ENCODE measurements around the gene ARSB.

Gene ARSB

DNA sequence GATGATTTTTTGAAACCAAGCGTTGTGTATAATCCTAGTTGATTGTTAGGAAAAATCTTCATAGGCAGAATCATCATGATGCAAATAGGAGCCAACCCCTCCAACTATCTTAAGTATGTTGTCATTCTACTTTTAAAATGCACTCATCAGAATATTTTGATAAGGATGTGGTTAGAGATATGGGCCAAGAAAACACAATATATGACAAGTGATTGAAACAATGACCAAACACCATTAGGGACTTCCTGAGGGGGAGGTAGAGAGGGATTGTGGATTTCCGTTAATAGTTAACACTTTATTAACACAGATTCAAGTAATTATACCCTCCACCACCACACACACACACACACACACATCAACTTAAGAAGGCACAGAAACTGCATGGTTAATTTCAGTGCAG is 143.3 kb downstream of the ARSB start:
- H3K27ac ChIP-seq = no peak overlapping the region
- no peak overlapping the region for H3K4me2 ChIP-seq
- H2AFZ ChIP-seq (ENCODE audit: low read depth) = no peak overlapping the region
- no peaks in the 10 kb centered on the region for H3K36me3 ChIP-seq (ENCODE audit: insufficient read depth)
- TF ChIP-seq, protein P1, sequence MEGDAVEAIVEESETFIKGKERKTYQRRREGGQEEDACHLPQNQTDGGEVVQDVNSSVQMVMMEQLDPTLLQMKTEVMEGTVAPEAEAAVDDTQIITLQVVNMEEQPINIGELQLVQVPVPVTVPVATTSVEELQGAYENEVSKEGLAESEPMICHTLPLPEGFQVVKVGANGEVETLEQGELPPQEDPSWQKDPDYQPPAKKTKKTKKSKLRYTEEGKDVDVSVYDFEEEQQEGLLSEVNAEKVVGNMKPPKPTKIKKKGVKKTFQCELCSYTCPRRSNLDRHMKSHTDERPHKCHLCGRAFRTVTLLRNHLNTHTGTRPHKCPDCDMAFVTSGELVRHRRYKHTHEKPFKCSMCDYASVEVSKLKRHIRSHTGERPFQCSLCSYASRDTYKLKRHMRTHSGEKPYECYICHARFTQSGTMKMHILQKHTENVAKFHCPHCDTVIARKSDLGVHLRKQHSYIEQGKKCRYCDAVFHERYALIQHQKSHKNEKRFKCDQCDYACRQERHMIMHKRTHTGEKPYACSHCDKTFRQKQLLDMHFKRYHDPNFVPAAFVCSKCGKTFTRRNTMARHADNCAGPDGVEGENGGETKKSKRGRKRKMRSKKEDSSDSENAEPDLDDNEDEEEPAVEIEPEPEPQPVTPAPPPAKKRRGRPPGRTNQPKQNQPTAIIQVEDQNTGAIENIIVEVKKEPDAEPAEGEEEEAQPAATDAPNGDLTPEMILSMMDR (conservative IDR thresholded peaks at IDR 0.05; ENCODE audit: low read depth, low read length) = no peak
- H3K79me2 ChIP-seq (ENCODE audit: insufficient read depth, low read depth) = no peaks in the 10 kb centered on the region
- H3K4me3 ChIP-seq (IDR thresholded peaks at IDR 0.05; ENCODE audit: insufficient read depth, low read depth, low read length) = no peak overlapping the region
- H4K20me1 ChIP-seq (ENCODE audit: insufficient read depth) = no peaks in the 10 kb centered on the region
- H3K4me1 ChIP-seq (ENCODE audit: low read depth, poor library complexity, severe bottlenecking) = no peaks in the 10 kb centered on the region
- no peaks in the 10 kb centered on the region for H3K27me3 ChIP-seq (ENCODE audit: insufficient read depth, low read depth)
- H3K9ac ChIP-seq = no peak overlapping the region

DNA sequence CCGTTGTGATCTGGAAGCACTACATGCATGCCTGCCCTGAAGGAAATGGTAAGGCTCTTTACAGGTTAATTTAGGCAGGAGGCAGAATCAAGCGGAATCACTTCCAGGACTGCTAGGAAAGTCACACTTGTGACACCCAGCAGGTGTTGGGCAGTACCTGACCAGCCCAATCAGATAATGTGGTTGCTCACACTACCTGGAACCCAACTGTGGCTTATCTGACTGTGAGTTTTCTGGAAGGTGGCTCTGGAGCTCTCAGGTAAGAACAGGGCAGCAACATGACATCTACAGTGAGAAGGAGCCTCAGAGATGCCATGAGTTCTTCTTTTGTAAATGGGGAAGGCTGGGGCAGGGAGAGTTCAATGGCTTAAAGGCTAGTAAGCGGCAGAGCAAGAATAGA is 146.4 kb downstream of the ARSB start:
- Histone ChIP-seq H2AFZ (ENCODE audit: low read depth) (no peak overlapping the region), H4K20me1 (ENCODE audit: insufficient read depth) (no peaks in the 10 kb centered on the region), H3K36me3 (ENCODE audit: insufficient read depth) (no peaks in the 10 kb centered on the region), H3K4me2 (no peak overlapping the region), H3K79me2 (ENCODE audit: insufficient read depth, low read depth) (no peaks in the 10 kb centered on the region), H3K27ac (no peak overlapping the region), H3K4me3 (IDR thresholded peaks at IDR 0.05; ENCODE audit: insufficient read depth, low read depth, low read length) (no peak overlapping the region), H3K4me1 (ENCODE audit: low read depth, poor library complexity, severe bottlenecking) (no peaks in the 10 kb centered on the region), H3K9ac (no peak overlapping the region), H3K27me3 (ENCODE audit: insufficient read depth, low read depth) (no peaks in the 10 kb centered on the region)
- TF ChIP-seq, protein P1 (conservative IDR thresholded peaks at IDR 0.05; ENCODE audit: low read depth, low read length) = no peak

DNA sequence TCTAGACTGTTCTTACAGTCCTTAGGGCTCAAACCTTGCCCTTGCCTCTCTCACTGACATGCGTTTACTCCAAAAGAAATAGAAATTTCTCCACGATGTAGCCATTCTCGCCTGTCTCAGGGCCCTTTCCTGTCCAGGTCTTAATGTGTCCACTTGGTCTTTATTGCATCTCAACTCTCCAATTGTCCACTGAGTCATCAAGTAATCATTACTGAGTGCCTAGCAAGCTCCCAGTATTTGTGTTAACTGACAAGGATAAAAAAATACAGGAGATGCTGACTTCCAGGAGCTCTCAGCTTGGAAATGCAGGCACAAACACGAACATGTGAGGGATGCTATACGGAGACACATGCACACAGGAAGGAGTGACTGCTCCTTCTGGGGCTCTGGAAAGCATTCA is 147.3 kb downstream of the ARSB start:
- H4K20me1 ChIP-seq (ENCODE audit: insufficient read depth) = no peaks in the 10 kb centered on the region
- TF ChIP-seq, protein P1 (conservative IDR thresholded peaks at IDR 0.05; ENCODE audit: low read depth, low read length) = no peak
- H3K4me2 ChIP-seq = no peak overlapping the region
- H3K9ac ChIP-seq = no peak overlapping the region
- H3K27me3 ChIP-seq (ENCODE audit: insufficient read depth, low read depth) = no peaks in the 10 kb centered on the region
- no peaks in the 10 kb centered on the region for H3K79me2 ChIP-seq (ENCODE audit: insufficient read depth, low read depth)
- H2AFZ ChIP-seq (ENCODE audit: low read depth) = no peak overlapping the region
- no peaks in the 10 kb centered on the region for H3K4me1 ChIP-seq (ENCODE audit: low read depth, poor library complexity, severe bottlenecking)
- H3K36me3 ChIP-seq (ENCODE audit: insufficient read depth) = no peaks in the 10 kb centered on the region
- H3K4me3 ChIP-seq (IDR thresholded peaks at IDR 0.05; ENCODE audit: insufficient read depth, low read depth, low read length) = no peak overlapping the region
- H3K27ac ChIP-seq = no peak overlapping the region

DNA sequence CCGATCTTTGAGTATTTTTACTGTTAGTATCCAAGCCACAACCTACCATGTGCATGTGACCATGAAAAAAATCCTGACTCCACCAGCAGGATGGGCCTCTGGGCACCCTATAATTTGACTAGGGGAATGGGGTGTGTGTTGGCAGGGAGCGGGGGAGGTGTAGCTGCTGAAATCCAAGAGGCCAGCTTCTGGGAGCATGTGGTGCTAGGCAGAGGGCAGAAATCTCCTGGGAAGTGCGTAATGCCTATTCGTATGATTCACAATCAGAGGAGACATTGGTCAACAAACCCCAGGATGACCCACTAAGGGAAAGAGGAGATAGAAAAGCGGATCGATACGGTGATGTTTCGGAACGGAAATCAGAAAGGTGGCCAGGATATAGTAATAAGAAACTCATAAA is 149.9 kb downstream of the ARSB start:
- Histone ChIP-seq H3K27me3 (ENCODE audit: insufficient read depth, low read depth) (no peaks in the 10 kb centered on the region), H3K36me3 (ENCODE audit: insufficient read depth) (no peaks in the 10 kb centered on the region), H3K4me2 (no peak overlapping the region), H2AFZ (ENCODE audit: low read depth) (no peak overlapping the region), H4K20me1 (ENCODE audit: insufficient read depth) (no peaks in the 10 kb centered on the region), H3K9ac (no peak overlapping the region), H3K4me1 (ENCODE audit: low read depth, poor library complexity, severe bottlenecking) (no peaks in the 10 kb centered on the region), H3K79me2 (ENCODE audit: insufficient read depth, low read depth) (no peaks in the 10 kb centered on the region), H3K4me3 (IDR thresholded peaks at IDR 0.05; ENCODE audit: insufficient read depth, low read depth, low read length) (no peak overlapping the region), H3K27ac (no peak overlapping the region)
- TF ChIP-seq, protein P1 (conservative IDR thresholded peaks at IDR 0.05; ENCODE audit: low read depth, low read length) = no peak

DNA sequence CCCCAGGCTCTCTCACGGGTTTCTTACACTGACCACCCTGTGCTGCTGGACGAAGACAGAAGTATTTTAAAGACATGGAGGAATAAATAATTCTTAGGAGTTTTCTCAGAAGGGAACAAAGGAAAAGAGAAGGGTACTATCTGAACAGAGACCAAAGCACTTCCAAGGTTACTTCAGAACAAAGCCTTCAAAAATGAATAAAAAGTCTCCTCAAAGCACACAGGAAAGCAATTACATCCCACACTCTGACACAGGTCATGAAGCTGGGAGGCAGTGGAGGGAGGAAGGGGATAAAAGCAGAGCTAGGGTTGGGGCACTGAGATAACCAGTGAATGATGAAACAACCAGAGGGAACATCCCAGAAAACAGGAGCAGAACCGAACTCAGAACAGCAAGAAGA is 151.8 kb downstream of the ARSB start:
- H3K79me2 ChIP-seq (ENCODE audit: insufficient read depth, low read depth) = no peaks in the 10 kb centered on the region
- TF ChIP-seq, protein P1 (conservative IDR thresholded peaks at IDR 0.05; ENCODE audit: low read depth, low read length) = no peak
- H3K4me2 ChIP-seq = no peak overlapping the region
- H2AFZ ChIP-seq (ENCODE audit: low read depth) = no peak overlapping the region
- no peak overlapping the region for H3K27ac ChIP-seq
- H3K9ac ChIP-seq = no peak overlapping the region
- H4K20me1 ChIP-seq (ENCODE audit: insufficient read depth) = no peaks in the 10 kb centered on the region
- peaks cover 1% of the 10 kb centered on the region for H3K4me1 ChIP-seq (ENCODE audit: low read depth, poor library complexity, severe bottlenecking)
- H3K36me3 ChIP-seq (ENCODE audit: insufficient read depth) = no peaks in the 10 kb centered on the region
- no peaks in the 10 kb centered on the region for H3K27me3 ChIP-seq (ENCODE audit: insufficient read depth, low read depth)
- no peak overlapping the region for H3K4me3 ChIP-seq (IDR thresholded peaks at IDR 0.05; ENCODE audit: insufficient read depth, low read depth, low read length)
